ENCODE data around the gene LEMD2. TPM values are rescaled to one million over a fixed set of nuclear protein-coding genes. Genes with fewer than 3 reads are reported as not detected.

LEMD2 gene
- polyA plus RNA-seq, 3 donors, result 11.4 to 59.5 (median 13.8) TPM

GRCh38 chr6:33762713-33763112 lies 26.2 kb downstream of the LEMD2 start:
- no peaks in the 10 kb centered on the region for H3K9me3 ChIP-seq (replicated peaks in 1 of 2; ENCODE audit: control insufficient read depth in 1 of 2, insufficient read depth in 1 of 2, low read length in 2 of 2)
- H3K36me3 Mint-ChIP-seq, result no peaks in the 10 kb centered on the region
- no peaks in the 10 kb centered on the region for H3K9me3 Mint-ChIP-seq
- WGBS (ENCODE audit: insufficient coverage), result 94% methylated on average over 4 of the region's 4 CpGs
- intact Hi-C loops (cut with micrococcal nuclease), result no loop called here
- peaks cover 0 to 10% (median 7%) of the 10 kb centered on the region in 3 donors for H3K27me3 Mint-ChIP-seq (ENCODE audit: low read depth in 3 of 3)
- H3K4me1 ChIP-seq (ENCODE audit: control insufficient read depth in 1 of 2, insufficient read depth in 2 of 2, low read length in 2 of 2), result no peaks in the 10 kb centered on the region
- H2AFZ ChIP-seq (ENCODE audit: insufficient read depth, low read depth, low read length, poor library complexity, severe bottlenecking), result no peak overlapping the region
- no peak overlapping the region for H3K4me3 Mint-ChIP-seq
- no peaks in the 10 kb centered on the region for H3K79me2 ChIP-seq (ENCODE audit: insufficient read depth, low read length)
- no peak overlapping the region for H3K27ac Mint-ChIP-seq
- TF ChIP-seq, protein P1, sequence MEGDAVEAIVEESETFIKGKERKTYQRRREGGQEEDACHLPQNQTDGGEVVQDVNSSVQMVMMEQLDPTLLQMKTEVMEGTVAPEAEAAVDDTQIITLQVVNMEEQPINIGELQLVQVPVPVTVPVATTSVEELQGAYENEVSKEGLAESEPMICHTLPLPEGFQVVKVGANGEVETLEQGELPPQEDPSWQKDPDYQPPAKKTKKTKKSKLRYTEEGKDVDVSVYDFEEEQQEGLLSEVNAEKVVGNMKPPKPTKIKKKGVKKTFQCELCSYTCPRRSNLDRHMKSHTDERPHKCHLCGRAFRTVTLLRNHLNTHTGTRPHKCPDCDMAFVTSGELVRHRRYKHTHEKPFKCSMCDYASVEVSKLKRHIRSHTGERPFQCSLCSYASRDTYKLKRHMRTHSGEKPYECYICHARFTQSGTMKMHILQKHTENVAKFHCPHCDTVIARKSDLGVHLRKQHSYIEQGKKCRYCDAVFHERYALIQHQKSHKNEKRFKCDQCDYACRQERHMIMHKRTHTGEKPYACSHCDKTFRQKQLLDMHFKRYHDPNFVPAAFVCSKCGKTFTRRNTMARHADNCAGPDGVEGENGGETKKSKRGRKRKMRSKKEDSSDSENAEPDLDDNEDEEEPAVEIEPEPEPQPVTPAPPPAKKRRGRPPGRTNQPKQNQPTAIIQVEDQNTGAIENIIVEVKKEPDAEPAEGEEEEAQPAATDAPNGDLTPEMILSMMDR (IDR thresholded peaks at IDR 0.05), result no peak
- no peak overlapping the region for H3K9ac ChIP-seq (ENCODE audit: insufficient read depth, low read length, poor library complexity, severe bottlenecking)
- no peak for DNase-seq
- H3K4me3 ChIP-seq (replicated peaks in 1 of 3; ENCODE audit: low read depth in 2 of 3, low read length in 3 of 3), result no peak overlapping the region
- H3K4me1 Mint-ChIP-seq, result no peaks in the 10 kb centered on the region
- no peaks in the 10 kb centered on the region for H3K27me3 ChIP-seq (ENCODE audit: control insufficient read depth in 2 of 2, insufficient read depth in 2 of 2, low read length in 2 of 2)
- H3K4me2 ChIP-seq (replicated peaks; ENCODE audit: extremely low read depth, low read length, poor library complexity, severe bottlenecking), result no peak overlapping the region
- no peaks in the 10 kb centered on the region for H4K20me1 ChIP-seq (ENCODE audit: insufficient read depth, low read length)
- no peaks in the 10 kb centered on the region for H3K36me3 ChIP-seq (replicated peaks in 1 of 2; ENCODE audit: control insufficient read depth in 1 of 2, insufficient read depth in 2 of 2, low read length in 2 of 2)
- no peak overlapping the region for H3K27ac ChIP-seq (ENCODE audit: low read depth in 1 of 2, low read length in 2 of 2)

GRCh38 chr6:33761922-33762629 lies 26.9 kb downstream of the LEMD2 start:
- Mint-ChIP-seq H3K9me3 (no peaks in the 10 kb centered on the region), H3K4me1 (no peaks in the 10 kb centered on the region), H3K27ac (no peak overlapping the region), H3K27me3 (ENCODE audit: low read depth in 3 of 3) (peaks cover 0 to 6% (median 5%) of the 10 kb centered on the region in 3 donors), H3K4me3 (no peak overlapping the region), H3K36me3 (no peaks in the 10 kb centered on the region)
- Histone ChIP-seq H3K4me1 (ENCODE audit: control insufficient read depth in 1 of 2, insufficient read depth in 2 of 2, low read length in 2 of 2) (no peaks in the 10 kb centered on the region), H3K27ac (ENCODE audit: low read depth in 1 of 2, low read length in 2 of 2) (no peak overlapping the region), H3K4me2 (replicated peaks; ENCODE audit: extremely low read depth, low read length, poor library complexity, severe bottlenecking) (no peak overlapping the region), H3K4me3 (replicated peaks in 1 of 3; ENCODE audit: low read depth in 2 of 3, low read length in 3 of 3) (no peak overlapping the region), H3K9me3 (replicated peaks in 1 of 2; ENCODE audit: control insufficient read depth in 1 of 2, insufficient read depth in 1 of 2, low read length in 2 of 2) (no peaks in the 10 kb centered on the region), H3K79me2 (ENCODE audit: insufficient read depth, low read length) (no peaks in the 10 kb centered on the region), H4K20me1 (ENCODE audit: insufficient read depth, low read length) (no peaks in the 10 kb centered on the region), H3K36me3 (replicated peaks in 1 of 2; ENCODE audit: control insufficient read depth in 1 of 2, insufficient read depth in 2 of 2, low read length in 2 of 2) (no peaks in the 10 kb centered on the region), H2AFZ (ENCODE audit: insufficient read depth, low read depth, low read length, poor library complexity, severe bottlenecking) (no peak overlapping the region), H3K27me3 (ENCODE audit: control insufficient read depth in 2 of 2, insufficient read depth in 2 of 2, low read length in 2 of 2) (no peaks in the 10 kb centered on the region), H3K9ac (ENCODE audit: insufficient read depth, low read length, poor library complexity, severe bottlenecking) (no peak overlapping the region)
- WGBS (ENCODE audit: insufficient coverage), result 77% methylated on average over 5 of the region's 7 CpGs
- TF ChIP-seq, protein P1 (IDR thresholded peaks at IDR 0.05), result peak; percentile 40
- intact Hi-C loops (cut with micrococcal nuclease), result no loop called here
- DNase-seq, result peak in 2 of 3 donors; percentile 18 to 29

Measured in CD14-positive monocyte (primary cell).